Hepatocyte (in vitro differentiated cells): ENCODE results near the gene ANK2. TPM values are rescaled to one million over a fixed set of nuclear protein-coding genes. Genes with fewer than 3 reads are reported as not detected.

Experiments
- DNase-seq: peaks from one replicate; pipeline ENCODE4 v3.0.0-alpha.2; 2016; ENCODE audit warnings: low spot score
- H2AFZ ChIP-seq: fragments of 200-600 bp; sonication (generic); 2 replicates; pipeline ENCODE4 v1.6.0; 2016; ENCODE audit warnings: antibody characterized with exemption, mild to moderate bottlenecking
- H3K27ac ChIP-seq: fragments of 200-600 bp; sonication (generic); 2 replicates; pipeline ENCODE4 v1.5.1; 2016; ENCODE audit warnings: mild to moderate bottlenecking
- H3K27me3 ChIP-seq: fragments of 200-600 bp; sonication (generic); 2 replicates; pipeline ENCODE4 v1.6.1; 2016
- H3K36me3 ChIP-seq: fragments of 200-600 bp; sonication (generic); replicated peaks from 2 replicates; pipeline ENCODE4 v1.5.1; 2016; ENCODE audit warnings: low read depth; ENCODE audit not compliant: insufficient read depth
- H3K4me1 ChIP-seq: fragments of 200-600 bp; sonication (generic); 2 replicates; pipeline ENCODE4 v1.5.1; 2016; ENCODE audit warnings: mild to moderate bottlenecking, moderate library complexity; ENCODE audit not compliant: insufficient read depth
- H3K4me2 ChIP-seq: fragments of 200-600 bp; sonication (generic); 2 replicates; pipeline ENCODE4 v1.6.0; 2016
- H3K4me3 ChIP-seq: fragments of 200-600 bp; sonication (generic); 2 replicates; pipeline ENCODE4 v1.5.1; 2016; ENCODE audit warnings: mild to moderate bottlenecking
- H3K79me2 ChIP-seq: fragments of 200-600 bp; sonication (generic); 2 replicates; pipeline ENCODE4 v1.6.0; 2017; ENCODE audit warnings: mild to moderate bottlenecking
- H3K9me2 ChIP-seq: fragments of 200-600 bp; sonication (generic); replicated peaks from 2 replicates; pipeline ENCODE4 v1.6.0; 2017; ENCODE audit warnings: mild to moderate bottlenecking; ENCODE audit not compliant: insufficient read depth
- H3K9me3 ChIP-seq: fragments of 200-600 bp; sonication (generic); 2 replicates; pipeline ENCODE4 v1.5.1; 2016; ENCODE audit warnings: low read depth, mild to moderate bottlenecking
- H4K20me1 ChIP-seq: fragments of 200-600 bp; sonication (generic); 2 replicates; pipeline ENCODE4 v1.6.0; 2016; ENCODE audit warnings: mild to moderate bottlenecking; ENCODE audit not compliant: insufficient read depth, poor library complexity, severe bottlenecking
- EZH2 ChIP-seq: fragments of 200-600 bp; sonication (generic); IDR thresholded peaks from 2 replicates; pipeline ENCODE4 v1.6.1; 2016; ENCODE audit warnings: antibody characterized with exemption, mild to moderate bottlenecking, borderline replicate concordance
- EZH2phosphoT487 ChIP-seq: fragments of 200-600 bp; sonication (generic); IDR thresholded peaks from one replicate; pipeline ENCODE4 v1.6.1; 2018; ENCODE audit warnings: antibody characterized with exemption, mild to moderate bottlenecking, low read depth, moderate library complexity; ENCODE audit not compliant: unreplicated experiment, severe bottlenecking
- WGBS: methylation state at CpG from one replicate; pipeline ENCODE4 v1.1.6; 2016; ENCODE audit warnings: low lambda C conversion rate; ENCODE audit errors: missing lambda C conversion rate; 5-methylcytosine and 5-hydroxymethylcytosine counted together
- polyA plus RNA-seq: library from polyadenylated mRNA; unstranded; fragments of >200 nt; fragmentation: Nextera tagmentation; extraction: Ambion mirVana; gene quantifications from 2 replicates; pipeline ENCODE4 v1.2.1, GENCODE V29; 2016
- total RNA-seq: library from RNA; depleted of rRNA; stranded (reverse); fragments of >200 nt; gene quantifications from 2 replicates; pipeline ENCODE4 v1.2.3, GENCODE V29; 2014
- TF ChIP-seq, protein P1 (sequence below): fragments of 200-600 bp; sonication (generic); IDR thresholded peaks from 2 replicates; pipeline ENCODE4 v1.5.1; 2016; ENCODE audit warnings: antibody characterized with exemption, mild to moderate bottlenecking; ENCODE audit not compliant: poor library complexity

The ANK2 gene
- total and polyA plus RNA-seq, 2 experiments from 2014 or later: 3.6 to 17.5 TPM

- H3K36me3 ChIP-seq: no peaks in the 10 kb centered on the region
- no peak for DNase-seq
- no peaks in the 10 kb centered on the region for H3K27me3 ChIP-seq
- H3K4me2 ChIP-seq: no peak overlapping the region
- H3K9me2 ChIP-seq: no peaks in the 10 kb centered on the region
- no peak overlapping the region for H2AFZ ChIP-seq
- no peaks in the 10 kb centered on the region for H3K79me2 ChIP-seq
- 83% methylated on average over 2 of the region's 2 CpGs for WGBS
- no peaks in the 10 kb centered on the region for H4K20me1 ChIP-seq
- no peak overlapping the region for H3K27ac ChIP-seq
- peaks cover 12% of the 10 kb centered on the region for H3K4me1 ChIP-seq
- no peak overlapping the region for H3K4me3 ChIP-seq
- TF ChIP-seq EZH2phosphoT487: no peak
- TF ChIP-seq, protein P1, sequence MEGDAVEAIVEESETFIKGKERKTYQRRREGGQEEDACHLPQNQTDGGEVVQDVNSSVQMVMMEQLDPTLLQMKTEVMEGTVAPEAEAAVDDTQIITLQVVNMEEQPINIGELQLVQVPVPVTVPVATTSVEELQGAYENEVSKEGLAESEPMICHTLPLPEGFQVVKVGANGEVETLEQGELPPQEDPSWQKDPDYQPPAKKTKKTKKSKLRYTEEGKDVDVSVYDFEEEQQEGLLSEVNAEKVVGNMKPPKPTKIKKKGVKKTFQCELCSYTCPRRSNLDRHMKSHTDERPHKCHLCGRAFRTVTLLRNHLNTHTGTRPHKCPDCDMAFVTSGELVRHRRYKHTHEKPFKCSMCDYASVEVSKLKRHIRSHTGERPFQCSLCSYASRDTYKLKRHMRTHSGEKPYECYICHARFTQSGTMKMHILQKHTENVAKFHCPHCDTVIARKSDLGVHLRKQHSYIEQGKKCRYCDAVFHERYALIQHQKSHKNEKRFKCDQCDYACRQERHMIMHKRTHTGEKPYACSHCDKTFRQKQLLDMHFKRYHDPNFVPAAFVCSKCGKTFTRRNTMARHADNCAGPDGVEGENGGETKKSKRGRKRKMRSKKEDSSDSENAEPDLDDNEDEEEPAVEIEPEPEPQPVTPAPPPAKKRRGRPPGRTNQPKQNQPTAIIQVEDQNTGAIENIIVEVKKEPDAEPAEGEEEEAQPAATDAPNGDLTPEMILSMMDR: no peak
- TF ChIP-seq EZH2: no peak
- H3K9me3 ChIP-seq: no peaks in the 10 kb centered on the region
Measured at GRCh38 chr4:113009461-113009860, 40.0 kb upstream of the ANK2 start.

GRCh38 chr4:113012122-113012725 lies 37.2 kb upstream of the ANK2 start:
- Histone ChIP-seq H4K20me1 (no peaks in the 10 kb centered on the region), H3K4me1 (peaks cover 9% of the 10 kb centered on the region), H3K9me2 (no peaks in the 10 kb centered on the region), H3K9me3 (no peaks in the 10 kb centered on the region), H3K36me3 (no peaks in the 10 kb centered on the region), H3K4me3 (no peak overlapping the region), H3K27me3 (no peaks in the 10 kb centered on the region), H3K79me2 (no peaks in the 10 kb centered on the region), H3K4me2 (no peak overlapping the region), H2AFZ (no peak overlapping the region), H3K27ac (no peak overlapping the region)
- WGBS: 93% methylated on average over 4 of the region's 4 CpGs
- no peak for DNase-seq
- TF ChIP-seq, protein P1: no peak

- no peak overlapping the region for H3K4me2 ChIP-seq
- DNase-seq: peak; percentile 8
Measured at GRCh38 chr4:113012786-113013185, 36.7 kb upstream of the ANK2 start.

More at GRCh38 chr4:113012786-113013185, 36.7 kb upstream of the ANK2 start:
- H3K4me3 ChIP-seq: no peak overlapping the region
- no peaks in the 10 kb centered on the region for H4K20me1 ChIP-seq
- H3K36me3 ChIP-seq: no peaks in the 10 kb centered on the region
- no peaks in the 10 kb centered on the region for H3K9me2 ChIP-seq
- peaks cover 5% of the 10 kb centered on the region for H3K4me1 ChIP-seq
- no peak overlapping the region for H2AFZ ChIP-seq
- TF ChIP-seq, protein P1: no peak
- TF ChIP-seq EZH2 (no peak), EZH2phosphoT487 (no peak)
- no peaks in the 10 kb centered on the region for H3K79me2 ChIP-seq
- WGBS: 75% methylated on average over 4 of the region's 4 CpGs
- no peaks in the 10 kb centered on the region for H3K9me3 ChIP-seq
- H3K27me3 ChIP-seq: no peaks in the 10 kb centered on the region
- H3K27ac ChIP-seq: no peak overlapping the region
